GM12864 (cell line): ENCODE data around the gene IL1RAPL2.
"Not testable (repeated sequence)": the region's sequence is repeated elsewhere in the genome, so short reads cannot be mapped to it uniquely, and the experiment has no call there.

ENCODE experiments used
- DNase-seq: peaks from one replicate; pipeline ENCODE4 v3.0.0-alpha.2; 2011; ENCODE audit warnings: low read depth
- H3K4me3 ChIP-seq: 2 replicates; pipeline ENCODE4 v1.5.1; 2011; ENCODE audit warnings: mild to moderate bottlenecking, low read depth, low read length, control low read depth
- CTCF ChIP-seq: IDR thresholded peaks from 2 replicates; pipeline ENCODE4 v1.5.1; 2011; ENCODE audit warnings: low read depth, mild to moderate bottlenecking, moderate library complexity, low read length, control low read depth, inconsistent platforms; ENCODE audit errors: missing control alignments

IL1RAPL2 gene

GRCh38 chrX:105653891-105654290, 1087.9 kb downstream of the IL1RAPL2 start:
- H3K4me3 ChIP-seq: no peak overlapping the region
- DNase-seq: no peak
- no peak for TF ChIP-seq CTCF

- no peak for DNase-seq
- no peak for TF ChIP-seq CTCF
These were observed 1092.1 kb downstream of the IL1RAPL2 start for GRCh38 chrX:105658136-105658535.

GRCh38 chrX:105662248-105662647, 1096.2 kb downstream of the IL1RAPL2 start:
- no peak for TF ChIP-seq CTCF
- H3K4me3 ChIP-seq: no peak overlapping the region
- DNase-seq: no peak

More at GRCh38 chrX:105658136-105658535, 1092.1 kb downstream of the IL1RAPL2 start:
- H3K4me3 ChIP-seq: no peak overlapping the region

GRCh38 chrX:105664243-105664642, 1098.2 kb downstream of the IL1RAPL2 start:
- no peak for TF ChIP-seq CTCF
- no peak for DNase-seq
- no peak overlapping the region for H3K4me3 ChIP-seq

GRCh38 chrX:105684288-105684687, 1118.3 kb downstream of the IL1RAPL2 start:
- H3K4me3 ChIP-seq, DNase-seq: not testable (repeated sequence)

- DNase-seq: no peak
- H3K4me3 ChIP-seq: no peak overlapping the region
- TF ChIP-seq CTCF: no peak
These were observed 1128.8 kb downstream of the IL1RAPL2 start for GRCh38 chrX:105694839-105695238.

GRCh38 chrX:105695451-105695850, 1129.5 kb downstream of the IL1RAPL2 start:
- no peak for DNase-seq
- no peak for TF ChIP-seq CTCF
- no peak overlapping the region for H3K4me3 ChIP-seq

GRCh38 chrX:105696870-105697269, 1130.9 kb downstream of the IL1RAPL2 start:
- no peak for DNase-seq
- no peak overlapping the region for H3K4me3 ChIP-seq
- no peak for TF ChIP-seq CTCF
